Prostate gland (tissue), 2 donors: ENCODE results near the gene PTGER1.

Experiments
- POLR2A ChIP-seq: fragments of 450-650 bp; IDR thresholded peaks from one replicate; pipeline ENCODE4 v1.6.1; 2016; ENCODE audit warnings: antibody characterized with exemption, mild to moderate bottlenecking
- POLR2AphosphoS5 ChIP-seq: sonication (generic); formaldehyde crosslinking; IDR thresholded peaks from one replicate; pipeline ENCODE4 v1.6.1; 2017; ENCODE audit warnings: antibody characterized with exemption
- TF ChIP-seq, protein P1 (sequence below), 4 experiments: fragments of 200-600 bp in 2 of 4; fragments of 450-650 bp in 2 of 4; sonication (generic) in 2 of 4; IDR thresholded peaks; 1 replicate in 3 of 4; 2 replicates in 1 of 4; pipeline ENCODE4 v1.5.1; 2016 to 2019; ENCODE audit warnings: antibody characterized with exemption in 4 of 4, mild to moderate bottlenecking in 2 of 4, moderate library complexity in 2 of 4

- TF ChIP-seq POLR2A, result no peak
- TF ChIP-seq, protein P1, sequence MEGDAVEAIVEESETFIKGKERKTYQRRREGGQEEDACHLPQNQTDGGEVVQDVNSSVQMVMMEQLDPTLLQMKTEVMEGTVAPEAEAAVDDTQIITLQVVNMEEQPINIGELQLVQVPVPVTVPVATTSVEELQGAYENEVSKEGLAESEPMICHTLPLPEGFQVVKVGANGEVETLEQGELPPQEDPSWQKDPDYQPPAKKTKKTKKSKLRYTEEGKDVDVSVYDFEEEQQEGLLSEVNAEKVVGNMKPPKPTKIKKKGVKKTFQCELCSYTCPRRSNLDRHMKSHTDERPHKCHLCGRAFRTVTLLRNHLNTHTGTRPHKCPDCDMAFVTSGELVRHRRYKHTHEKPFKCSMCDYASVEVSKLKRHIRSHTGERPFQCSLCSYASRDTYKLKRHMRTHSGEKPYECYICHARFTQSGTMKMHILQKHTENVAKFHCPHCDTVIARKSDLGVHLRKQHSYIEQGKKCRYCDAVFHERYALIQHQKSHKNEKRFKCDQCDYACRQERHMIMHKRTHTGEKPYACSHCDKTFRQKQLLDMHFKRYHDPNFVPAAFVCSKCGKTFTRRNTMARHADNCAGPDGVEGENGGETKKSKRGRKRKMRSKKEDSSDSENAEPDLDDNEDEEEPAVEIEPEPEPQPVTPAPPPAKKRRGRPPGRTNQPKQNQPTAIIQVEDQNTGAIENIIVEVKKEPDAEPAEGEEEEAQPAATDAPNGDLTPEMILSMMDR (IDR thresholded peaks at IDR 0.05), result no peak
- no peak for TF ChIP-seq POLR2AphosphoS5
These were observed 28.7 kb downstream of the PTGER1 start for GRCh38 chr19:14446336-14447036.
